OCI-LY7 (cell line): Measurements from ENCODE around the gene TAF6L. TPM values are rescaled to one million over a fixed set of nuclear protein-coding genes. Genes with fewer than 3 reads are reported as not detected.
"Not testable (repeated sequence)": the region's sequence is repeated elsewhere in the genome, so short reads cannot be mapped to it uniquely, and the experiment has no call there.

Experiments used
- BruUV-seq: library from RNA; stranded (reverse); fragments of 400-500 nt; replicated peaks from 2 replicates; lab custom pipeline; 2021; lab: Mats Ljungman, UMichigan
- CTCF ChIA-PET: fragments of 300-600 bp; sonication (Branson Sonifier 250); formaldehyde crosslinking; loops from one replicate; lab custom pipeline; 2022; ENCODE audit warnings: antibody characterized with exemption; ENCODE audit not compliant: unreplicated experiment; lab: Charles Lee
- POLR2A ChIA-PET: fragments of 300-600 bp; sonication (Branson Sonifier 250); formaldehyde crosslinking; loops from one replicate; lab custom pipeline; 2022; ENCODE audit warnings: antibody characterized with exemption; lab: Charles Lee
- DNase-seq: peaks from one replicate; pipeline ENCODE4 v3.0.0-alpha.2; 2015; ENCODE audit warnings: low spot score
- H2AFZ ChIP-seq: fragments of 200-600 bp; sonication (generic), shearing (Covaris generic); 2 replicates; pipeline ENCODE4 v1.6.1; 2014; ENCODE audit warnings: mild to moderate bottlenecking, antibody characterized with exemption, low read length, moderate library complexity
- H3K27ac ChIP-seq: fragments of 200-600 bp; sonication (generic); 2 replicates; pipeline ENCODE4 v1.5.1; 2014; ENCODE audit warnings: mixed run types, low read depth, mild to moderate bottlenecking, moderate library complexity, low read length, inconsistent platforms; ENCODE audit not compliant: poor library complexity, severe bottlenecking
- H3K36me3 ChIP-seq: fragments of 200-600 bp; sonication (generic); 2 replicates; pipeline ENCODE4 v1.6.1; 2014; ENCODE audit warnings: mild to moderate bottlenecking, antibody characterized with exemption, low read length, moderate library complexity, mixed read lengths; ENCODE audit not compliant: insufficient read depth
- H3K4me1 ChIP-seq: fragments of 200-600 bp; sonication (generic); 2 replicates; pipeline ENCODE4 v1.5.1; 2014; ENCODE audit warnings: mild to moderate bottlenecking, low read length; ENCODE audit not compliant: insufficient read depth, poor library complexity, severe bottlenecking
- H3K4me2 ChIP-seq: fragments of 200-600 bp; sonication (generic); 2 replicates; pipeline ENCODE4 v1.6.1; 2014; ENCODE audit warnings: mild to moderate bottlenecking, low read length
- H3K4me3 ChIP-seq: fragments of 200-600 bp; sonication (generic); 2 replicates; pipeline ENCODE4 v1.5.1; 2014; ENCODE audit warnings: mild to moderate bottlenecking, low read depth, low read length; ENCODE audit not compliant: poor library complexity, severe bottlenecking
- H3K79me2 ChIP-seq: fragments of 200-600 bp; sonication (generic); 2 replicates; pipeline ENCODE4 v1.6.1; 2016; ENCODE audit warnings: low read depth, mild to moderate bottlenecking, low read length, moderate library complexity, mixed read lengths; ENCODE audit not compliant: insufficient read depth
- H3K9me2 ChIP-seq: fragments of 200-600 bp; sonication (generic); 2 replicates; pipeline ENCODE4 v1.6.1; 2016; ENCODE audit warnings: mild to moderate bottlenecking, low read length, mixed read lengths; ENCODE audit not compliant: insufficient read depth
- H3K9me3 ChIP-seq: fragments of 200-600 bp; sonication (generic); 2 replicates; pipeline ENCODE4 v1.6.1; 2014; ENCODE audit warnings: mild to moderate bottlenecking, mixed run types, low read length, mixed read lengths
- H4K20me1 ChIP-seq: fragments of 200-600 bp; sonication (generic); 2 replicates; pipeline ENCODE4 v1.6.1; 2014; ENCODE audit warnings: mild to moderate bottlenecking, antibody characterized with exemption, low read length, moderate library complexity, mixed read lengths; ENCODE audit not compliant: insufficient read depth
- EZH2phosphoT487 ChIP-seq: fragments of 200-600 bp; sonication (generic); IDR thresholded peaks from 2 replicates; pipeline ENCODE4 v1.6.1; 2018; ENCODE audit warnings: low read depth, borderline replicate concordance, mild to moderate bottlenecking, mixed run types, antibody characterized with exemption, low read length, moderate library complexity, mixed read lengths
- intact Hi-C: fragments of 100-400 bp; cut with micrococcal nuclease; formaldehyde crosslinking; loops from one replicate; pipeline ENCODE4 v1.10.0; 2022; ENCODE audit not compliant: unreplicated experiment
- total RNA-seq, 2 experiments: library from RNA; depleted of rRNA in 1 of 2; stranded (reverse); fragments of >200 nt in 1 of 2; shearing (Covaris generic) in 1 of 2; gene quantifications; 2 replicates each; pipeline ENCODE4 v1.2.3, GENCODE V29; 2014 to 2022
- TF ChIP-seq, protein P1 (sequence below): fragments of 200-600 bp; sonication (generic); conservative IDR thresholded peaks from 2 replicates; pipeline ENCODE4 v1.5.1; 2014; ENCODE audit warnings: mild to moderate bottlenecking, antibody characterized with exemption, low read length, moderate library complexity, mixed read lengths

Gene TAF6L
- total RNA-seq, 2 experiments from 2014 or later, result 26.1 to 29.9 TPM

DNA sequence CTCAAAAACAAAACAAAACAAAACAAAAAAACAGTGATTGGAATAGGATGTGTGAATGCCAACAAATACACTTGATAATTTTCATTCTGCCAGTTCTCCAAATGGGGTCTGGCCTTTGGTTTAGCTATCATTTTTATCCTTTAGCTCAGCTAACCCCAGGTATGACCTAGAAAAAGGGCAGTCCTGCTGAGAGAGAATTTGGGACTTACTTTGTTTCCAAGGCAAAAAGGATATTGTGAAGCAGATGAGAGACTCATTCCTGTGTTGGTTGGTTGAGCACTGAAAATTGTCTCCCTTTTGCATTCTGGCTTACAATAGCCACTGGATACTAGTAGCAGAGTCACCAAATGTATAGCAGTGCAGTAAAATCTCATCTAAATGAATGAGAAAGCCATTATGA is 34.0 kb upstream of the TAF6L start:
- DNase-seq, result no peak
- no TSS peak for BruUV-seq
- no peak overlapping the region for H2AFZ ChIP-seq
- H3K4me1 ChIP-seq, result no peaks in the 10 kb centered on the region
- no peak overlapping the region for H3K4me2 ChIP-seq
- TF ChIP-seq EZH2phosphoT487, result no peak
- TF ChIP-seq, protein P1, sequence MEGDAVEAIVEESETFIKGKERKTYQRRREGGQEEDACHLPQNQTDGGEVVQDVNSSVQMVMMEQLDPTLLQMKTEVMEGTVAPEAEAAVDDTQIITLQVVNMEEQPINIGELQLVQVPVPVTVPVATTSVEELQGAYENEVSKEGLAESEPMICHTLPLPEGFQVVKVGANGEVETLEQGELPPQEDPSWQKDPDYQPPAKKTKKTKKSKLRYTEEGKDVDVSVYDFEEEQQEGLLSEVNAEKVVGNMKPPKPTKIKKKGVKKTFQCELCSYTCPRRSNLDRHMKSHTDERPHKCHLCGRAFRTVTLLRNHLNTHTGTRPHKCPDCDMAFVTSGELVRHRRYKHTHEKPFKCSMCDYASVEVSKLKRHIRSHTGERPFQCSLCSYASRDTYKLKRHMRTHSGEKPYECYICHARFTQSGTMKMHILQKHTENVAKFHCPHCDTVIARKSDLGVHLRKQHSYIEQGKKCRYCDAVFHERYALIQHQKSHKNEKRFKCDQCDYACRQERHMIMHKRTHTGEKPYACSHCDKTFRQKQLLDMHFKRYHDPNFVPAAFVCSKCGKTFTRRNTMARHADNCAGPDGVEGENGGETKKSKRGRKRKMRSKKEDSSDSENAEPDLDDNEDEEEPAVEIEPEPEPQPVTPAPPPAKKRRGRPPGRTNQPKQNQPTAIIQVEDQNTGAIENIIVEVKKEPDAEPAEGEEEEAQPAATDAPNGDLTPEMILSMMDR, result no peak
- intact Hi-C loops, result loop anchor here (10.0 kb wide), 1 partner anchor 288 kb away; no protein-coding TSS in a partner anchor
- CTCF ChIA-PET, result no interaction called here
- no peaks in the 10 kb centered on the region for H3K9me3 ChIP-seq
- no peaks in the 10 kb centered on the region for H3K9me2 ChIP-seq
- H4K20me1 ChIP-seq, result no peaks in the 10 kb centered on the region
- no peak overlapping the region for H3K4me3 ChIP-seq
- H3K27ac ChIP-seq, result no peak overlapping the region
- POLR2A ChIA-PET, result interaction anchor here (1.1 to 2.2 kb wide), 3 partner anchors 10 to 17 kb away, joined by 4 to 7 read pairs (median 4); partner anchors contain the start of genes HNRNPUL2, TTC9C and ZBTB3
- H3K79me2 ChIP-seq, result peaks cover 12% of the 10 kb centered on the region; the same call in 1 of the 2 replicates
- H3K36me3 ChIP-seq, result peaks cover 74% of the 10 kb centered on the region

- no peak for TF ChIP-seq EZH2phosphoT487
- TF ChIP-seq, protein P1, result no peak
- CTCF ChIA-PET, result no interaction called here
- Histone ChIP-seq H3K9me3 (no peaks in the 10 kb centered on the region), H3K79me2 (no peaks in the 10 kb centered on the region), H3K36me3 (no peaks in the 10 kb centered on the region), H3K27ac (no peak overlapping the region), H3K4me1 (peaks cover 13% of the 10 kb centered on the region), H4K20me1 (no peaks in the 10 kb centered on the region), H3K4me3 (no peak overlapping the region), H3K4me2 (peak overlapping the region; percentile 39), H2AFZ (no peak overlapping the region), H3K9me2 (no peaks in the 10 kb centered on the region)
- intact Hi-C loops, result no loop called here
- no peak for DNase-seq
- POLR2A ChIA-PET, result interaction anchor here (1.1 to 2.2 kb wide), 2 partner anchors 14 to 20 kb away, joined by 3 to 9 read pairs; partner anchors contain the start of genes HNRNPUL2 and POLR2G
- no TSS peak for BruUV-seq
Measured at GRCh38 chr11:62747475-62748160, 23.6 kb upstream of the TAF6L start.

- DNase-seq, H4K20me1 ChIP-seq, H3K9me2 ChIP-seq, H3K36me3 ChIP-seq, H2AFZ ChIP-seq, H3K79me2 ChIP-seq, intact Hi-C loops, H3K27ac ChIP-seq, H3K4me2 ChIP-seq, H3K4me3 ChIP-seq, BruUV-seq, H3K9me3 ChIP-seq, CTCF ChIA-PET: not testable (repeated sequence)
- H3K4me1 ChIP-seq, result peaks cover 26% of the 10 kb centered on the region
- POLR2A ChIA-PET, result interaction anchor here (0.6 to 0.7 kb wide), 3 partner anchors 47 to 846 kb away, joined by 3 to 4 read pairs (median 3); no protein-coding TSS in a partner anchor
Measured at GRCh38 chr11:62749931-62750330, 21.3 kb upstream of the TAF6L start.
